NCI-H774 (cell line): ENCODE results near the gene NOTCH1.

Source experiments
- DNase-seq: peaks from one replicate; lab custom pipeline; 2025; lab: John Stamatoyannopoulos, UW

The NOTCH1 gene

GRCh38 chr9:136501686-136502085 lies 44.2 kb downstream of the NOTCH1 start:
- no peak for DNase-seq

DNA sequence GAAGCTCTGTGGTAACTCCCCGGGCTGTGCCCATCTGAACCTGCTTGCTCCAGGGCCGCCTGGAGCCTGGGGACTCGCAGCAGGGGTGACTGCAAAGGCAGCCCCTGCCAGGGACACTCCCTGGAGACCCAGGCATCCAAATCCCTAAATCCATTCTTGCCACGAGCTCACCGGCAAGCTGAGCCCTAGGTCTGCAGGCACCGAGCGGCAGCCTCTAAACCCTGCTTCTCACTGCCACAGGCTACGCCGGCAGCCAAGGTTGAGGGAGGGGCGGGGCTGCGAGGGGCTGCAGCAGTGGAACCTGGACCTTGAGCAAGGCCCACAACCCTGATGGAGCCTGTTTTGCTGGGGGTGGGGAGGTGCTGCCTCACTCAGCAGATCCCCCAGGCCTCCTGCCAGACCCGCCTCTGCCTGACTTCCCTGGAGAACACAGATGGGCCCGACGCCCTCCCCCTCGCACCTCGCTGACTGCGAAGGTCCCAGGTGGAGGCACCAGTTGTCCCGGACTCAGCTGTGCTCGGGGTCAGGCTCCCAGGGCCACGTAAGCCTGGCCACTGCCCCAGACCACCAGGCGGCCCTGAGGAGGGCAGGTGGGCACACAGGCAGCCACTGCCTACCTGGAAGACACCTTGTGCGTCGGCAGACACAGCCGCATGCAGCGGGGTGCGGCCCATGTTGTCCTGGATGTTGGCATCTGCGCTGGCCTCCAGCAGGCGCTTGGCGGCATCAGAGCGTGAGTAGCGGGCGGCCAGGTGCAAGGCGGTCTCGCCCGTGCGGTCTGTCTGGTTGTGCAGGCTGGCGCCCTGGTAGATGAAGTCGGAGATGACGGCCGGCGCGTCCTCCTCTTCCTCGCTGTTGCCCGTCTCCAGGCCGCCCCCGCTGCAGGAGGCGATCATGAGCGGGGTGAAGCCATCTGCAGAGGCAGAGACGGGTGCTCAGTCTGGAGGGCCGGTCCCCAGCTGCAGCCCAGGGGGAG lies 45.6 kb downstream of the NOTCH1 start:
- DNase-seq, result no peak

GRCh38 chr9:136499071-136499934 lies 46.5 kb downstream of the NOTCH1 start:
- DNase-seq, result no peak

- no peak for DNase-seq
These were observed 47.7 kb downstream of the NOTCH1 start for GRCh38 chr9:136497916-136498695.

- no peak for DNase-seq
These were observed 48.8 kb downstream of the NOTCH1 start for GRCh38 chr9:136496801-136497620.

GRCh38 chr9:136496181-136496580 lies 49.7 kb downstream of the NOTCH1 start:
- no peak for DNase-seq

DNA sequence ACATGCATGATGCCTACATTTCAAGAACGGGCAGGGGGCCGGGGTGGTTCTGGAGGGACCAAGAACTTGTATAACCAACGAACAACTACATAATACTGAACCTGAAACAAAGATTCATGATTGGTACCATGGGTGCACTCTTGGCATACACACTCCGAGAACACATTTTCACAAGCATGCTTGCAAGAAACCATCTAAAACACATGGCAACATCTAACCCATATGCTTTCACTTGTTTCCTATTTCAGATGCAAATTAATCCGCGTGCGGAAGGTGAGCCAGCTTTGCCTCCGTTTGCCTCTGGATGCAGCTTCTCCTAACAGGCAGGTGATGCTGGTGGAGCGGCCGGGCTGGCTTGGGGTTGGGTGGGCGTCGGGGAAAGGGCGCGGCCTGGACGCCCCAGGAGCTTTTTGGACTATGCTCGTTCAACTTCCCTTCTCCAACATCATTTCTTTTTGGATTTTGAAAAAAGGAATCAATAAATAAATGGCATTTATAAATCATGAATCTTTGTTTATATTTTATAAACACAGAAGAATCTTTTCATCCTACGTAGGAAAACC lies 50.5 kb downstream of the NOTCH1 start:
- no peak for DNase-seq

GRCh38 chr9:136494531-136495215 lies 51.2 kb downstream of the NOTCH1 start:
- DNase-seq, result no peak

- no peak for DNase-seq
These were observed 51.8 kb downstream of the NOTCH1 start for GRCh38 chr9:136494012-136494411.

- no peak for DNase-seq
These were observed 52.3 kb downstream of the NOTCH1 start for GRCh38 chr9:136493567-136493971.

DNA sequence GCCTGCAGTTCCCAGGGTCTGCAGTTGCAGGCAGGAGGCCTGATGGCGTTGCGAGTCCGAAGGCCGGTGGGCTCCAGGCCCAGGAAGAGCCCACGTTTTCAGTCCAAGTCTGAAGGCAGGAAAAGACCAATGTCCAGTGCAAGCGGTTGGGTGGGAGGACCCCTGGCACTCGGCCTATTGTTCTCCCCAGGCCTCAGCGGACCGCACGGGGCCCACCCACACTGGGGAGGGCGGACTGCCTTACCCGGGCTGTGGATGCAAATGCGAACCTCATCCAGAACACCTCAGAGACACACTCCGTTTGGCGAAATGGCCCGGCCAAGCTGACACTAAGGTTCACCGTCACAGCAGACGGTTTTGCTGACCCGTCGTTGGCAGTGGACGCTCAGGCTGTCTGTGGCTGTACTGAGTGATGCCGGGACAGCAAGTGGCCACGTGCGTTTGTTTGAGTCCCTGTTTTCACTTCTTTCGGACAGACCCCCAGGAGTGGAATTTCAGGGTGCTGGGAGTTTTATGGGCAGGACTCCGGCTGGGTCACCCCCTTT lies 52.8 kb downstream of the NOTCH1 start:
- no peak for DNase-seq

DNA sequence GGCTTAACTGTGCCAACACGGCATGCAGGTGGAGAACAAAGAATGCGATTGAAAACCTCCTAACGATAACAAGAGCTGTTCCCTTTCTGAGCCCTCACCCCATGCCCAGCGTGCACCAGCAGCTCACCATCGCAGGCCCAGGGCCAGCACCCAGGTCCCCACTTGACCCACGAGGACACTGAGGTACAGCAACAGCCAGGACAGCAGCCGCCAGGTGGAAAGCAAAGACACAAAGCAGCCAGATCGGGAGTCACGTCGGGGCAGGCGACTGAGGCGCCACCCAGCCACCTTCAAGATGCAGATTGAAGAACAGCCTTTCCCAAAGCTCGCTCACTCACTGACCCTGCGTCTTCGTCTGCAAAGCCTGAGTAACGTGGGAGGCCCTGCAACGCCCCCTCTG lies 56.1 kb downstream of the NOTCH1 start:
- DNase-seq, result no peak

GRCh38 chr9:136488247-136489214 lies 57.3 kb downstream of the NOTCH1 start:
- peak; percentile 74 for DNase-seq

GRCh38 chr9:136487672-136488071 lies 58.2 kb downstream of the NOTCH1 start:
- no peak for DNase-seq

DNA sequence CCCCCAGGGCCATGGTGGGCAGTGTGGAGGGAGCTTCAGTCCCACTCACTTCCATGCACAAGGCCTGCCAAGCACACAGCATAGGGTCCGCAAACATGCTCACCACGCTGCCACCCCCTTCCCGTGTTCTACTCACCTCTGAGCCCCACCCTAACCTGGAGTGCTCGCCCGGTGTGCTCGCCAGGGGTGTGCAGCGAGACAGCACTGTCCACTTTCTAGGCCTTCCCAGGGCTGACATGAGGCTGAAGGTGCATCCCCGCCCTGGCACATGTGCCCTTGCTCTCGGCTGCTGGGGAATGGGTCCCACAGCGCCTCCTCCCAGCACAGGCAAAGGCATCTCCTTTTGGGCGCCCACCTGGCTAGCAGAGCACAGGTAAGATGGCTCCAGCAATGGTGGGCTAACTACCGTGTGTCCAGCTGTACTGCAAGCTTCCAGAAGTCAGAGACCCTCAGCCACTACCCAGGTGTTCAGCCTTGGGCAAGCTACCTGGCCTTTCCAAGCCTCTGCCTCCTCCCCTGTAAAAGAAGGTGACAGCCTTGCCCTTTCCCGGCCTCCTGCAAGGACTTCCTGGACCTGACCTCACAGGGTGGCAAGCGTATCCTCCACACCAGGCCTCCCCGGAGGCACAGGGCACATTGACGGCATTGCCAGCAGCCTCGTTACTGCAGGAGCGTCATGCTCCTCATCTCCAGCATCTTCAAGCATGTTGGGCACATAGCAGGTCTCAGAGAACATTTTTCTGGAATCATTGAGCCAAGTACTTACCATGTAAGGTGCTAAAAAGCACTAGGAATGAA lies 58.8 kb downstream of the NOTCH1 start:
- no peak for DNase-seq

DNA sequence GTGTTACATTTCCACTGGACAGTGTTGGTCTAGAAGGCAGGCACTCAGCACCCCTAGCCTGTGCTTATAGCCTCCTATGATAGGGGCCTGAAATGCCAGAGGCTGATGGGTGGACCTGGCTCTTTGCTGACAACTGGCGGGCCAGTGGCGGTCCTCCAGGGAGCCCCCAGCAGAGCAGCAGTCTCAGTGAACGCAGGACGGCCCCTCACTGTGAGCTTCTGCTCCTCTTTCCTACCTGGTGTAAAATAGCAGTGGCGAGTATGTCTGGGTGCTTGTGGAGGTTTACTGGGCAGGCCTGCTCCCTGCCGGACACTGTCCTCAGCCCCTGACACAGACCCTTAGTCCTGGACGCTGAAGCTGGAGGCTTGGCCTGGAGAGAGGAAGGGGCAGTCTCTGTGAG lies 59.7 kb downstream of the NOTCH1 start:
- DNase-seq, result no peak
